GM23248 (cell line): Measurements from ENCODE around the gene TBXAS1.

ENCODE experiments used
- EZH2 ChIP-seq: fragments of 200-600 bp; sonication (generic); IDR thresholded peaks from 2 replicates; pipeline ENCODE4 v1.6.1; 2018; ENCODE audit warnings: antibody characterized with exemption, mild to moderate bottlenecking; ENCODE audit not compliant: insufficient read depth, poor library complexity, severe bottlenecking
- EZH2phosphoT487 ChIP-seq: fragments of 200-600 bp; sonication (generic); IDR thresholded peaks from 2 replicates; pipeline ENCODE4 v1.6.1; 2018; ENCODE audit warnings: antibody characterized with exemption, moderate library complexity, mild to moderate bottlenecking, low read depth; ENCODE audit not compliant: insufficient read depth

- TF ChIP-seq EZH2phosphoT487 (no peak), EZH2 (no peak)
Measured at GRCh38 chr7:139867847-139868246, 38.8 kb downstream of the TBXAS1 start.
